ENCODE results near the gene NFAM1. TPM values are rescaled to one million over a fixed set of nuclear protein-coding genes. Genes with fewer than 3 reads are reported as not detected.

Gene NFAM1
- total RNA-seq, 1 donor from 2014 or later: 0.88 TPM

DNA sequence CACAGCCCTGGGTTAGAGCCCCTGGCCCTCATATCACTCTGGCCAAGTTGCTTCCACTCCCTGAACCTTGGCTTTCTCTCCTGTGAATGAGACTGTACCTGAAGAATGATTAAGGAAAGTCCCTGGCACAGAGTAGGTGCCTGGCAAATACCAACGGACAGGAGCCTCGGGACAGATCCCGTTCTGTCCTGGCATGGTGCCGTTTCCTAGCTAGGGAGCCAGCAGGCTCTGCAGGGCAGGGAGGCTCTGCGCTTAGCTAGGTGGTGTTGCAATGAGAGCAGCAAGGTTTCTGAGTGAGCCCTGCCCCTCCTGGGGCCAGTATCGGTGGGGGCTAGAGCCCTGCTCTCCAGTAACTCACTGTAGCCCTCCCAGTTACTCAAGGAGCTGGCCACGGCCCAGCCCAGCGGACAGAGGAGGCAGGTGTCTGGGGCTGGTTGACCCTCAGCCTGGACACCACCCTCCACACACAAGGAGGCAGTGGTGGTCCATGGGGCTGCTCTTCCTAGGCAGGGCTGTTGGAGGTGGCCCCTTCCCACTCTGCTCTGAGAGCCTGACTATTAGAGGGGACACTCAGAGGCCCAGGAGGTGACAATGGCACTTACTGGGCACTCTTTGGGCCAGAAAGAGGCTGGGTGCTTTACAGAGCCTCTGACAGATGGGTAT lies 74.4 kb downstream of the NFAM1 start:
- peak; percentile 79 for ATAC-seq

DNA sequence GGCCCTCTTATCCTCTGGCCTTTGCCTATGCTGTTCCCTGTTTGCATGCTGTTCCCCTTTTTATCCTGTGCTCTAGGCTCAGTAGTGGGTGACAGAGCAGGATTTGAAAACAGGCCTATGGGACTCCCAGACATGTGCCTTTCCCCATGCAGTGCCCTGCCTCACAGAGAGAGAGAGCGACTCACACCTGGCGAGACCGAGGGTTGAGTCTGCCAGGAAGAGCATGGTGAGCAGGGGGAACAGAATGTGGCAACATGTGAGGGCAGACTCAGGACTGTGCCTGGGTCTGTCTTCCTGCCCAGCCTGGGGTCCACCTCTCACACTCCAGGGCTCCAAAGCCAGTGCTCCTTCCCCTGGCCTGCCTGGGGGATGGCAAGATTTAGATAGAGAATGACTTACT lies 75.0 kb downstream of the NFAM1 start:
- ATAC-seq: peak; percentile 53

- ATAC-seq: no peak
Measured at GRCh38 chr22:42356533-42356932, 75.7 kb downstream of the NFAM1 start.

GRCh38 chr22:42353883-42354727 lies 78.1 kb downstream of the NFAM1 start:
- ATAC-seq: no peak

DNA sequence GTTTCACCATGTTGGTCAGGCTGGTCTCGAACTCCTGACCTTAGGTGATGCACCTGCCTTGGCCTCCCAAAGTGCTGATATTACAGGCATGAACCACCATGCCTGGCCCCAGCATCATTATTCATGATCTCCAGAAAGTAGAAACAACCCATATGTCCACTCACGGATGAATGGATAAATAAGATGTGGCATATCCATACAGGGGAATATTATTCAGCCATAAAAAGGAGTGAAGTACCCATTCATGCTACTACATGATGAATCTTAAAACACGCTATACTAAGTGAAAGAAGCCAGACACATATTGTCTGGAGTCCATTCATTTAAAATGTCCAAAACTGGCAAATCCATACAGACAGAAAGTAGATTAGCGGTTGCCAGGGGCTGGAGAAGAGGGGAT lies 81.8 kb downstream of the NFAM1 start:
- no peak for ATAC-seq

DNA sequence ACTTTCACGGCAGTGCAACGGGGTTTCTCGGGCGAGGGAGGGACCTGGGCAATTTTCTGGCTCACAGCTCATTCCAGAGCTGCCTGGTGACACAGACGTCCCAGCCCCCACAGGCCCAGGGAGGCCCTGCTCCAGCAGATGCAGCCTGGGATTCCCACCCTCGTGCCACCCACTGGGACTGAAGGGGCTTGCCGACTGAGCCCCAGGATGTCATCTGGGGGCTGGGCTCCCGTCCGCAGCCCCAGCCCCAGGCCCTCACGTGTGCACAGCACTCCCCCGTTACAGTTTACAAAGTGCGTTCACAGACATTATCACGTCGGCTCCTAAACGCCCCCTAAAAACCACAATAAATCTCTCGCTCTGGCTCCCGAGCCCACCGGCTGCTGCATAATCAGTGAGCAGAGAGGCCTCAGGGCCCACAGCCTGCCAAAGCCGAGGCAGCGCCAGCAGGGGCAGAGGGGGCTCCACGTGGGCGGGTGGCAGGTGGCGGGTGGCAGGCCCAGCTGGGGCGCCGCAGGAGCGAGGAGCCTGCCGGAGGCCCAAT lies 84.8 kb downstream of the NFAM1 start:
- ATAC-seq: no peak

GRCh38 chr22:42346722-42347121 lies 85.5 kb downstream of the NFAM1 start:
- ATAC-seq: no peak

DNA sequence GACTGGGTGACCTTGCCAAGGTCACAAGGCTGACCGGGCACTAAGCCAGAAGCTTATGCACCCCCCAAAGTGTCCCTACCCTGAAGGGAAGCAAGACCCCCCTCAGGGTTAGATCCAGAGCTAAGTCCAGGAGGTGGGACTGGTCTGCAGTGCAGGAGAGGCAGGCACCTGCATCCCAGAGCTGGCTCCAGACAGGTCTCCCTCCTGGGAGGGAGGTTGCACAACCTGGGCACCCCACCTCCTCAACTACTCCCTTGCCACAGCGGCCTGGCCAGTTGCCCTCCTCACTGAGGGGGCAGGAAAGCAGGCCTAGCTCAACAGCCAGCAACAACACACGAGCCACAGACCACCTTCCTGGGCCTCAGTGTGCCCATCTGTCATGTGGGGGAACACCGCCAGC lies 86.7 kb downstream of the NFAM1 start:
- no peak for ATAC-seq

DNA sequence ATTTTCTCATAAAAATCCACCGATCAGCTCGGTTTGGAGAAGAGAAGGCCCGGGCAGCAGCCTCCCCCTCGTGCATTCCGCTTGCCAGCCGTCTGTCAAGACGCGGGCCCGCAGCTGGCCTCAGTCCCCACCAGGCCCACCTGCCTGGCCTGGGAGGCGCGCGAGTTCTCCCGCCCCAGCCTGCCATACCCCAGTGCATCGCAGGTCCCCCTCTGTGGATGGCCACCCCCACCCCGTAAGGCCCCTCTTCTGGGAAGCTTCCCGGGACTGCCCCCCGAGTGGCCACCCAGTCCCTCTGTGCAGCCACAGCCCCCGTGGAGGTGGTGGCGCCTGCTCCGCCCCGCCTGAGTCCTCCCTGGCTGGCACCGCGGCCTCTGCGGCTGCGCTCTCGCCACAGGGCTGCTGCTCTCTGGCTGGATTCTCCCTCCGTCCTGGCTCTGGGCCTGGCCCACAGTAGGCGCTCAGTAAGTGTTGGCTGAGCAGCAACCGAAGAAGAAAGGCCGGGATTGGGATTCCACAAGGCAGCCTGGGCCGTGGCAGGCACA lies 87.8 kb downstream of the NFAM1 start:
- ATAC-seq: peak; percentile 43

GRCh38 chr22:42343531-42344081 lies 88.6 kb downstream of the NFAM1 start:
- no peak for ATAC-seq

- no peak for ATAC-seq
Measured at GRCh38 chr22:42343121-42343454, 89.1 kb downstream of the NFAM1 start.

DNA sequence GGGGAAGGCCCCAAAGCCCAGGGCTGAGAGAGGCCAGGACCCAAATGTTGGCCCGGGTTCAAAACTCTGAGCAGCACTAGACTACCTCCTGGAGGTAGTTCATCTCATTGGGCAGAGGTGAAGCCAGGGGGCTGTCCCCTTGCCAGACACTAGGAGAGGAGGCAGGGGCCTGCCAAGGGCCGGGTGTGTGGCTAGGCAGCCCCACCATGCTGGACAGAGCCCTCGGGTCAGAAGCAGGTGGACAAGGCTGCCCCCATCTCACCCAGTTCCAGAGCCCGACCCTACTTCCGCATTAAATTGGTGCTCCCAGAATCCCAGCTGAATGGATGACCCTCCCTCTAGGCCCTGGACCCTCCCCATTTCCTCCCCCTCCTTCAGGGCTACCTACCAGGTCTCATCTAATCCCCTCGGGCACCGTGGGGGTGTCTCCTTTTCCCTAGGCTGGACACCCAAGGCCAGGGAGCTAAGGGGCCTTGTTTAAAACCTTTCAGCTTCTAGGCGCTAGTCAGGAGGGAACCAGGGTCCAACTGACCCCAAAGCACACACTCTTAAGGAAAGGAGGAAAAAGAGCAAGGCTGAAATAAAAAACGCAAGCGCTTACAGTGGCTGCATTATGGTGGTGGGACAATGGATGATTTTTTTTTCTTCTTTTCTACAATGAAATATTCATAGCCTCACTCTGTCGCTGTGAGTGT lies 89.6 kb downstream of the NFAM1 start:
- ATAC-seq: no peak

DNA sequence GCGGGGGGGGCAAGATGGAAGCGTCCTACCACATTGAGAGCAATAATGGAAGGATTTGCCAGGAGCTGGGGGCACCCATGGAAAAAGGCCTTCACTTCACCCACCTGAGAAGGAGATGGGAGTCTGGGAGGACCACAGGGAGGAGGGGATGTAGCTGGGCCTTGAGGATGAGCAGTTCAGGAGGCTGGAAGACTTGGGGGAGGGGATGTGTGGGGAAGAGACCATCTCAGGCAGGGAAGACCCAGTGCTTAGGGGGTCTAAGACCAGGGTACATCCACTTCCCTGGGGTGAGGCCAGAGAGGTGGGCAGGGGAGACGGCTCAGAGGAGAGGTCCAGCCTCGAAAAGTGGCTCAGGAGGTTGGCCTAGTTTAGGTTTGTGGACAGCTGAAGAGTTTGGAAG lies 90.4 kb downstream of the NFAM1 start:
- no peak for ATAC-seq

DNA sequence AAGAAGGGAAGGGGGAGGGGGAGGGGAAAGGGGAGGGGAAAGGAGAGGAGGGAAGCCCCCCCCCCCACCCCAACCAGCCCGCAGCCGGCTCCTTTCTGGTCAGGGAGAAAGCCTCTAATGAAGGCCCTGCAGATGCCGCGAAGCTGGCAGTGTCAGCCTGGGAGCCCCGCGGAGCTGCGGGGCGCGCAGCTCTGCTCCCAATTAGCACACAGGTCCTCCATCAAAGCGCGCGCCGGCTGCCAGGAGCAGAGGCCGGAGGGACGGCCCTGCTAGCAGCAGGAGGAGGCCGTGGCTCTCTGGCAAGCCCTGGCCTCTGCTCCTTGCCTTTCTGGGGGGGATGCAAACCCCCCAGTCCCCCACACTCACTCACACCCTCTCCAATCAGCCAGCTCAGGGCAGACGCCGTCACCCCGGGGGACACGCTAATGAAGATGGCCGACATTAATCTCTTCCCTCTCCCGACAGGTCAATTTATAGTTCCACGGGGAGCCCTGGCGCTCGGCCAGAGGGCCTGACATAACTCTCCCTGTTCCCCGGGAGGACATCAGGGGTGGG lies 91.3 kb downstream of the NFAM1 start:
- ATAC-seq: no peak

- no peak for ATAC-seq
Measured at GRCh38 chr22:42340150-42340549, 92.1 kb downstream of the NFAM1 start.

DNA sequence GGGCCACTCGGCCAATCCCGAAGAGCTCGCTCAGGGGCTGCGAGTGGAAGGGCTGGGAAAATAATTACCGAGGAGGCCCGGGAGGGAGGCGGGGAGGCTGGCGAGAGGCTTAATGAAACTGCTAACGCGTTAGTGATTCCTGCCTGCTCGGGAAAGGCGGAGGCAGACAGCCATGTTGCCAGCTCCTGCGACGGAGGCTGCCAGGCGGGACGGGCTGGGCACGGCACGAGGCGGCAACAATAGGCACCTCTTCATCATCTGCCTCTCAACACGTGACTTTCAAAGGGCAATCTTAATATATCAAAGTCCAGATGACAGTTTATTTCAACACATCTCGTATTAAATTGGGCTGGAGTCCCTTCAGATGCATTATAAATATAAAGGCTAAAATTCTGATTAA lies 93.7 kb downstream of the NFAM1 start:
- ATAC-seq: no peak

DNA sequence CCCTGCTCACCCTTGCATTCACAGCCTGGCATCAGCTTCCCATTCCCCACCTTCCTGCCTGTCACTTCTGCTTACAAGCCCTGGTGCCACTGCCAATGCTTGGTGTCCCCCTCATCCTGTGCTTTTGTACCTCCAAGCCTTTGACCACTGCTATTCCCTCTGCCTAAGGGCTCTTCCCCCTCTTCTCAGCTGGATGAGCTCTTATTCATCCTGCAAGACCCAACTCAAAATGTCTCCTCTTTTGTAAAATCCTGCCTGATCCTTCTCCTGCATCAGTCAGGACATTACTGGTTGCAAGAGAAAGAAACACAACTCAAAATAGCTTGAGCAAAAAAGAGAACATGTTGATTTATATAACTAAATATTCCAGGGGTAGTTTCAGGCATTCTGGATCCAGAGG lies 94.8 kb downstream of the NFAM1 start:
- no peak for ATAC-seq

GRCh38 chr22:42336527-42337227 lies 95.5 kb downstream of the NFAM1 start:
- peak; percentile 18 for ATAC-seq

- no peak for ATAC-seq
Measured at GRCh38 chr22:42335839-42336378, 96.3 kb downstream of the NFAM1 start.

- ATAC-seq: no peak
Measured at GRCh38 chr22:42334875-42335512, 97.2 kb downstream of the NFAM1 start.

GRCh38 chr22:42333544-42333943 lies 98.7 kb downstream of the NFAM1 start:
- no peak for ATAC-seq

Measured in esophagus mucosa (tissue), 1 donor.